ENCODE data around the gene TMEM126B.
"Not testable (repeated sequence)": the region's sequence is repeated elsewhere in the genome, so short reads cannot be mapped to it uniquely, and the experiment has no call there.

Gene TMEM126B
- total RNA-seq: 19.4 to 51.0 (median 33.1) reads per million in 18 experiments

DNA sequence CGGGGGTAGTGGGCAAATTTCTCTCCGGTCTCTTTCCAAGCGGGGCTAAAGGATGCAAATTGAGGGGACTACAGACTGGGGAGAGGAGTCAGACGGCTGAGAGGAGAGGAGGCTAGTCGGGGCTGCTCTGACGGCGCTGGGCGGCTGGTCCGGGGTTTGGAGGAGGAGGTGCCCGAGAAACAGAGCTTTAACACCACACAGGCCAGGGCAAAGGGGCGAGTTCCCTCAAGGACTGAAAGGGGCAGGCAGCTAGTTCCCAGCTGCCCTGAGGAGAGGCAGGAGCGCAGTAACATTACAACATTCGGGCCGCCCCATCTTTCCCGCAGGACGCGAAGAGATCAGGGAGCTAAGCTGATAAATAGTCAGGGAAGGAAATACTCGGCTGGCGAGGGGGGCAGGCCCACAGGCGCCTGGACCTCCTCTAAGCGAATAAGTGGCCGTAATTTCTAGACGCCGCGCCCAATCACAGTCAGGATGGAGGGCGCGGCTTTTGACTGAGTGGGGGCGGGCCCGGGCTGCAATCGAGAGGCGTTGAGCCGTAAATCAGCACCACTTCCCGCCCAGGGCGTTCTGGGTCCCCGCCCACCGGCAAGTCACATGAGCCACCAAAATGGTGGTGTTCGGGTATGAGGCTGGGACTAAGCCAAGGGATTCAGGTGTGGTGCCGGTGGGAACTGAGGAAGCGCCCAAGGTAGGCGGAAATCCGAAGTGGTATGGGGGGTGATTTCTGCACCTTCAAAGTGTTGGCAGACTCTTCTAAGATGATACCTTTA is at the start of gene TMEM126B:
Gene TMEM126B, plus strand, starts transcription at position 596 of the 773 bp plus-strand sequence. Its CDS starts 15 bp downstream, at position 611.
- DNase-seq: peak; percentile 98

DNA sequence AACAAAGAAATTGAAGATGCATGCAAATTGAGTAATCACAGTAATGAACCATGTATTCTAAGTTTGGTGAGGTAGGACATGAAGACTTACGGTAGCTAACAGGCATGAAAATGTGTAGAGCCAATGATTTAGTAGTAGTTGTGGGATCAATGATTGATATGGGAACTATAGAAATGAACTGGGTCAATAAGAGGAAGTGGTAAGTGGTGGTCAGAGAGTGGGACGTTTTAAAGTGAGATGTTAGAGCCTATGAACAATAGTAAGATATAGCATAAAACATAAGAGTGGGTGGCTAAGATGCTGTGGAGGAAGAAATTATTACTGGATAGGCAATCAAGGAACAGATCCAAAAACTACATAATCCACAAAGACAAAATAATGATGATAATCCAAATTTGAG is 46.3 kb upstream of the TMEM126B start:
- no peak for DNase-seq

DNA sequence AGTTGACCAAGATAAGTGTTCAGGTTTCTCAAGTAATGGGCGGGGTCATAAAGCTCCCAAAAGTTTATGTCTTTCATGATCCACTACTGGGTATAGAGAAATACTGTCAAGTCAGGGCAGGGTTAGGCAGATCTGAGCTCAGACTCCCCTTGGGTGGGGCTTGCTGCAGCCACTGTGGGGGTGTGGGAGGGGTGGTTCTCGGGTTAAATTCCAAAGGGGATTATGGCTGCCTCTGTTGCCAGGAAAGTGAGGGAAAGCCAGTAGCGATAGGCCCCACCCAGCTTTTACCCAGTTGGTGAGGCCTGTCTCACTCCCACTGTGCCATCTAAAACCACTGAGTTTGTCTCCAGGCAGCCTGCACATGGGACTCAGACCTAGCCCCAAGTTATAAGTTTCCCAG is 39.0 kb upstream of the TMEM126B start:
- no peak for DNase-seq

DNA sequence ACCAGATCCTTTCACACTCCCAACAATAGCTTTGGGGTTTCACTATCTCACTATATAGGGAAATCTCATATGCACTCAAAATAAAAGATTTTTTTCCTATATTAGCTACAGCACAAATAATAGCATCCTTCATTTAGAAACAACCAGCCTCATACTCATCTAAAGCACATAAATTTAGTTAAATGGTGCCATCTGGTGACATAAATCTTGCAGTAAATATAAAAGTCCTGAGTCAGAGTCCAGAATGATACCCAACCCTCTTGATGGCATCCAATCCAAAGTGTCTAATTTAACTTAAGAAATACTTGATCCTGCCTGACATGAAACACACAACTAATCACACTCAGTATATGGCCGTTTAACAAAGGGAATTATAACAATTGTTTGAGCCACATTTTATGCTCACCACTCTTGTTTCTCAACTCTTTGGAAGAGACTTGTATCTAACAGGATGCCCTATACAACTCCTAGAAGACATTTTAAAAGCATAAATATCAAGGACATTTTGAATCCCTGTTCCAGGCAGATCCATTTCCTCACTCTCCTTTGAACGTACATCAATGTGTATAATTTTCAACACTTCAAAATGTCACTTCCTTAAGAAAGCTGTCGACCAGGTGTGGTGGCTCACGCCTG is 37.4 kb upstream of the TMEM126B start:
- DNase-seq: peak; percentile 1 to 31

DNA sequence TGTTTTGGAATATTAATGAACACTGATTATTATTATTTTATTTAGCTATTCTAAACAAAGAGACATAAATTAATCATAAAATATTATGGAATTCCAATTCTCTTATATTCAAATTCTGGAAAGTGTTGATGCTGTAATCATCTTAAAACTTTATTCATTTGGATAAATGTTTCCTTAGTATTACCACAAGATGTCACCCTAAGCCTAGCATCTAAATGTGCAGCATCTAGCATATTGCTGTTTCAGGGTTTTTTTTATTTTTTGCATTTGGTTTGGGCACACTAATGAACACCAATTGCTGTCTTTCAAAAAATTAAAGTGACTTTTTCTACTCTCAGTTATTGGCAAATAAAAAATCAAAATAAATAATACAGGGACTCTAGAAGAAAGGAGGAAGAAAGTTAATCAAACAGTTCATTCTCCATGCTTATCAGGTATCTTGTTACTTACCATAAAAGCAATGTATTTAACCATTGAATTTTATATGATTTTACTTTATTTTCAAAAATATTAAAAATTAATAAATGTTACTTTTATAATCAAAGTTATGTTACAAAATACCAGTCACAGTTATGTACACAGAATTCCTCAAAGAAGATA is 33.0 kb upstream of the TMEM126B start:
- peak; percentile 24 to 55 for DNase-seq

DNA sequence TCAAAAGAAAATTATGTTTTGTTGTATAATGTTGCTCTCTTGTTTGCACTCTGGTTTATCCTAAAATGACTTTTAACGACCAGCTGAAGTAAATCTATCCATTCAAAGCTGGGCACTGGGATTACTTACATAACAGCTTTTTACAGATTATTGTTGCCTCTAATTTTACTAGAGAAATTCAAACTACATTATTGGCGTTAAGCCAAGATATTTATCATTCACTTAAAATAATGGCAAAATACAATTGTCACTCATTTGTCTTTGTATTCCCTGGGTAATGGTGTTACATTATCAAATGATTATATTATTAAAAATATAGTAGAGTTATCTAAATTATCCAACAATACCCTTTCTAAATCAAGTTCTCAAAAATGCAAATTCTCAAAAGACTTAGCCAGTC is 31.5 kb upstream of the TMEM126B start:
- DNase-seq: no peak

DNA sequence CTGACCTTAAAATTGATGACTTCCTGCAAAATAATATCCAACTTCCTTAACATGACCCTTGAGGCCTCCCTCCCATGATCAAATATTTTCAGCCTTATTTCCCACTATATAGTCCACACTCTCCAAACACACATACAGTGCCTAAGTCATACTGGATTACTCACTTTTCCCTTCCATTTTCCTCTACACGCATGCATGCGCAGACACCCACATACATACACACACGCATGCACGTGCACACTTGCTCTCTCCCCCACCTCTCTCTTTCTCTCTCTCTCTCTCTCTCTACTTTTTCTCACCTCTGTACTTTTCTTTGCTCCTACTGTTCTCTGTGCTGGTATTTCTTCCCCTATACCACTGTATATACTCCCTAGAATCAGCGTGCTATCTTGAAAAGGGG is 29.3 kb upstream of the TMEM126B start:
- no peak for DNase-seq

DNA sequence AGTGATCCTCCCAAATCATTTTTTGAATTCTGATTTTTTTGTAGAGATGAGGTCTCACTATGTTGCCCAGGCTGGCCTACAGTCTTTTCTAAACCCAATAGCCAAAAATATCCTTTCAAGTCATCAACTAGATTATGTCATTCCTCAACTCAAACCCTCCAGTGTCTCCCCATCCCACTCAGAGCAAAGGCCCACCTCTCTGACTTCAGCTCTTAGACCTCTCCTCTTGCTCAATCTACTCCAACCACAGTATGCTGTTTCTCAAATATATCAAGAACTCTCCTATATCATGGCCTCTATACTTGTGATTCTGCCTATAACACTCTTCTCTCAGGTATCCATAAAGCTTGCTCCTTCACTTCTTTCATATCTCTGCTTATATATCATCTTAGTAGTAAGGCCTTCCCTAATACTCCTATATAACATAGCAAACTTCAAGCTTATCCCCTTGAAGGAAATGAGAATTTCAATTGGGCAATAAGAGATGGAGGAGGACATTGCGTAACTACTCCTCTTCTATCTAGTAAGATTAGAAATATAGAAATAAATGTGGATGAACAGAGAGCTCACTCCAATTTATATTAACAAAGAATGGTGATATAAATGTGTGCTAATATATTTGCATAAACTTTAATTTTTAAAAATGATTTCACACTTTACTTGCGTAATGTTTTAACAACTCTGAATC is 25.7 kb upstream of the TMEM126B start:
- DNase-seq: peak; percentile 62 to 64

DNA sequence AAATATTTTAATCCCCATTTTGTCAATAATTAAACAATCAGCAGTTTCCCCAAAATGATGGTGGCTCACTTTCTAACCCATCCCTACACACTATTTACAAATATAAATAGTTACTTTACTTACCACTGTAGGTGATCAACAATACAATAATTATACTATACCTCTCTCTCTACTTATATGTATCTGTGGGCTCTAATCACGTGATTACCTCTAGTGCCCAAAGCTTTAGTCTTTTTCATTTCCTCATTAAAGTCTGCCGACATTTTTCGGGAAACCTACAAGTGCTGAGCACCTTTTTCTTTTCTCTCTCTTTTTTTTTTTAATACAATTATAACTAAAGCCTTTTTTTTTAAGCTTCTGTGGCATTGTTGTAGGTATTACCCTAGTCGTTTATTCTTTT is 25.2 kb upstream of the TMEM126B start:
- no peak for DNase-seq

DNA sequence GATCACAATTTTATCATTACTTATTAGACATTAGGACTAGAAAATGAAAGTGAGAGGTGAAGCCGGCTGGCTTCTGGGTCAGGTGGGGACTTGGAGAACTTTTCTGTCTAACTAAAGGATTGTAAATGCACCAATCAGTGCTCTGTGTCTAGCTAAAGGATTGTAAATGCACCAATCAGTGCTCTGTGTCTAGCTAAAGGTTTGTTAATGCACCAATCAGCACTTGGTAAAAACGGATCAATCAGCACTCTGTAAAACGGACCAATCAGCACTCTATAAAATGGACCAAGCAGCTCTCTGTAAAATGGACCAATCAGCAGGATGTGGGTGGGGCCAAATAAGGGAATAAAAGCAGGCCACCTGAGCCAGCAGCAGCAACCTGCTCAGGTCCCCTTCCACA is 22.2 kb upstream of the TMEM126B start:
- not testable (repeated sequence) for DNase-seq

DNA sequence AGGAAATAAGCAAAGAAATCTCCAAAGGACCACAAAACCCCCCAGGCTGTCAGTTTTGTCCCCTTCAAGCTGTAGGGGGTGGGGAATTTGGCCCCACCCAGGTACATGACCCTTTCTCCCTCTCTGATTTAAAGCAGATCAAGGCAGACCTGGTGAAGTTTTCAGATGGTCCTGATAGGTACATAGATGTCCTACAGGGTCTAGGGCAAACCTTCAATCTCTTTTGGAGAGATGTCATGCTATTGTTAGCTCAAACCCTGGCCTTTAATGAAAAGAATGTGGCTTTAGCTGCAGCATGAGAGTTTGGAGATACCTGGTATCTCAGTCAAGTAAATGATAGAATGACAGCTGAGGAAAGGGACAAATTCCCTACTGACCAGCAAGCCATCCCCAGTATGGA is 19.8 kb upstream of the TMEM126B start:
- not testable (repeated sequence) for DNase-seq

DNA sequence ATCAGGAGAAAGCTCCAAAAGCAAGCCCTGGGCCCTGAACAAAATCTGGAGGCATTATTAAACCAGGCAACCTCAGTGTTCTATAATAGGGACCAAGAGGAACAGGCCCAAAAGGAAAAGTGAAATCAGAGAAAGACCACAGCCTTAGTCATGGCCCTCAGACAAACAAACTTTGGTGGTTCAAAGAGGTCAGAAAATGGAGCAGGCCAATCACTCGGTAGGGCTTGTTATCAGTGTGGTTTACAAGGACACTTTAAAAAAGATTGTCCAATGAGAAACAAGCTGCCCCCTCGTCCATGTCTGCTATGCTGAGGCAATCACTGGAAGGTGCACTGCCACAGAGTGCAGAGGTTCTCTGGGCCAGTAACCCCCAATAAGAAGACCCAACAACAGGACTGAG is 19.1 kb upstream of the TMEM126B start:
- not testable (repeated sequence) for DNase-seq

DNA sequence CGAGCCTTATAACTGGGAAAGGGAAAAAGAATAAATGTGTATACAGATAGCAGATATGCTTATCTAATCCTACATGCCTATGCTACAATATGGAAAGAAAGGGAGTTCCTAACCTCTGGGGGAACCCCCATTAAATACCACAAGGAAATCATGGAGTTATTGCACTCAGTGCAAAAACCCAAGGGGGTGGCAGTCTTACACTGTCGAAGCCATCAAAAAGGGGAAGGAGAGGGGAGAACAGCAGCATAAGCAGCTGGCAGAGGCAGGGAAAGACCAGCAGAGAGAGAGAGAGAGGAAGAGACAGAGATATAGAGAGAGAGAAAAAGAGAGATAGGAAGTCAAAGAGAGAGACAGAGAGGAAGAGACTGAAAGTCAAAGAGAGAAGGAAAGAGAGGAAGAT is 16.8 kb upstream of the TMEM126B start:
- DNase-seq: peak; percentile 20 to 21

DNA sequence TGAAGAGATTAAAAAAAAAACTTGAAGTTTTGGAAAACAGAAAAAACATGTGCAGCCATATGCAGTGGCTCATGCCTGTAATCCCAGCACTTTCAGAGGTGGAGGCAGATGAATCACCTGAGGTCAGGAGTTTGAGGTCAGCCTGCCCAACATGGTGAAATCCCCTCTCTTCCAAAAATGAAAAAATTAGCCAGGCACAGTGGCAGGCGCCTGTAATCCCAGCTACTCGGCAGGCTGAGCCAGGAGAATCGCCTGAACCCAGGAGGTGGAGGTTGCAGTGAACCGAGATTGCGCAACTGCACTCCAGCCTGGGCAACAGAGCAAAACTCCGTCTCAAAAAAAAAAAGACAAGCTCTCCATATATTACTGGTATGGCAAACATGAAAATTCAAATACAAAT is 8.9 kb upstream of the TMEM126B start:
- no peak for DNase-seq

DNA sequence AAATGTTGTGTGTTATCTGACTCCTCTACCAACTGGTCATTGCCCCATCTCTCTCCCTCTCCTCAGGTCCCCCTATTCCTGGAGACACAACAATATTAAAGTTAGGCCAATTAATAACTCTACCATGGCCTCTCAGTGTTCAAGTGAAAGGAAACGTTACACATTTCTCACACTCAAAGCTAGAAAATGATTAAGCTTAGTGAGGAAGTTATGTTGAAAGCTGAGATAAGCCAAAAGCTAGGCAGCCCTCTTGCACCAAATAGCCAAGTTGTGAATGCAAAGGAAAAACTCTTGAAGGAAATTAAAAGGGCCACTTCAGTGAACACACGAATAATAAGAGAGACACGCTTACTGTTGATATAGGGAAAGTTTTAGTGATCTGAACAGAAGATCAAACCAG is 8.1 kb upstream of the TMEM126B start:
- DNase-seq: no peak

DNA sequence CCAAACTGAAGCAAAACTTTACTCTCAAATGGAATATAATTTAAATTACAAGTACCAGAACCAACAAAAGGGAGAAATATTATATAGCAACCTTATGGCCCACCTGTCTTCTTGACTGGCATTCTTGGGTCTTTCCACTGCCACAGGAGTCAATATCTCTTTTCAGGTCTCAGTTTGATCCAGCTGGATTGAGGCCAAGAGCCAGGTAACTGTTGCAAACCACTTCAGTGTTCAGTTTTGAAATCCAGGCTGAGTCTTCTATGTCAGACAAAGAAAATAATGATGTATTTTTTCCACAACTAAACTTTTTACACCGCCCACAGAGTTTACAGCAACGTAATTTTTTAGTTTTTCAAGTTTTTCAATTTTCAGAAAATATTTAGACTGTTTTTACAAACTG is 1.9 kb upstream of the TMEM126B start:
- DNase-seq: no peak

DNA sequence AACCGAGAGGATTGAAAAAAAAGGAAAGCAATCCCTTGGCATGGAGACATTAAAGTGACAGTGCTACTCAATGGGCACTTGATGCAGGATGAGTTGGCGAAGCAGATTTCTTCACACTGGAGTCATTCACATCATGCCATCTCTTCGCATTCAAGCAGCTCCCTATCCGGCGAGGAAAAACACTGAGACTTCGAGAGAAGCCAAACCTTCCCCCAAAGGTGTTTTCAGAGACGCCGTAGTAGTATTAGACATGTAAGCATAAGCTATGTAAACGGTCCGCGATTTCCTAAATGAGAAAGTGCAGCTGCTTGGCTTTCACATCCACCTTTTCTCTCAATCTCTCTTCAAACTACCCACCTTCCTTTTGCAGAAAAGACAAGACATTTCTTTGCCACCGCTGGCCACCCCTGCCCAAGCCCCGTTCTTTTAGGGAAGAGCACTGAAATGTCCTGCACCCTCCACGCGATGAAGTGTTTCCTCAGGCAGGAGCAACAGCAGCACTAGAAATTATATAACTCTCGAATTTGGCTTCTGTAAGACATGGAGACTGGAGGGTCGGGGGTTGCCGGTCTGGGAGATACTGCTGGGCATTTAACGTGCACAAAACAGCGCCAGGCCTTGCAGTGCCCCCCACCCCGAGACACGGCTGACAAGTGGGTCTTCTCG is 928 bp upstream of the TMEM126B start, which contains the start of gene DLG2:
Gene DLG2, minus strand, starts transcription at position 13 of the 666 bp plus-strand sequence.
- peak in 1 of 2 donors; percentile 16 for DNase-seq

DNA sequence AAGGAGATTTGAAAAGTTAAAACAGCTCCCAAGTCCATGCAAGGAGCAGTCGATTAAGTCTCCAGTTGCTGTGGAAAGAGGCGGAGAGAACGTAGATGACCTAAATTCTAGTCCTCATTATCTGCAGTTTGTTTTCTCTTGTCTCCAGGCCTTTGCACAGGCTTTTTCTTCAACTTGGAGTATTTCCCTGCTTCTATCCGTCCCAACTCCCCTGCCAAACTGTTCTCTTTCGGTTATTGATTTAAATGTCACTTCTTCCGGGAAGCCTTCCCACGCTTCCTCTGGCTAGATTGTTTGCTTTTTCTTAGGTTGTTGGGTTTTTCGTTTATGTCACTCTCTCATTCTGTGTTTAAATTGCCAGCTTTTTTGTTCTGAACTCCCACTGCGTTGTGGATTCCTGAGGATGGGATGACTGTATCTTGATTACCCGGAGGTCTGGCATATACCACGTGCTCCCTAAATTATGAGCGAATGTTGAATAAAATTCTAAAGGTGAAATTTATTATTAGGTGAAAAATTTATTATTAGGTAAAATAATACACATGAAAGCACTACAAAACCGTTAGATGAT is 463 bp downstream of the TMEM126B start:
- peak; percentile 9 to 18 for DNase-seq

DNA sequence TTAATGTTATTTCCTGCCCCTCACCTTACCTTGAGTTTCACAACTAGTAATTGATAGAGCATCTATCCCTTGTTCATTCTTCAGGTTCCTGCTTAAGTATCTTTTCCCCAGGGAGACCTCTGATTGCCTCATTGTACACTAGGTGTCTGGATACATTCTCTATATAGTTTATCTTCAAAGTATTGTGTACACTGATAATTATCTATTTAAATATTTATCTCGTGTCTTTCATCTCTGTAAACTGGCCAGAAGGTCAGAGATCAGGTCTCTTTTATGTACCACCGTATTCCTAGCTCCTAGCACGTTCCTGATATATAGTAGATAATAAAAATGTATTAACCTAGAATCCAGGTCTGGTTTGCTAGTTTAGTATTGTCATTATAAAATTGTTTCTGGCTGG is 6.4 kb downstream of the TMEM126B start:
- DNase-seq: no peak

DNA sequence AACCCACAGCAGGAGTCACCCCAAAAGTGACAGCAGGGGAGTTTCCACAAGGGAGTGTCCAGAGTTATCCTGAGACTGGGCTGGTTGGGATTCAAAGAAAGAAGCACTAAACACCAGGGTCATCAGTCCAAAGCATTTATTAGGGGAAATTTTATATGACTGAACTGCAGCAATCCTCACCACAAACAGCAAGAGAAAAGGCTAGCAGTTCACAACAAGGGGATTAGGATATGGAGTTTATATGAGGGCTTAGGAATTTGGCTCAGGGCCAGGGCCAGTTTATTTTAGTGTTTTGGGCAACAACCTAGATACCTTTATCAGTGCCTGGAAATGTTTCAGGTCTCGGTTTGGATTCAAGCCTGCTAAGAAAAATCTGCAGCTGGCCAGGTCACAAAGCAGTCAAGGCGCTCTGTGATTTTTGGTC is 14.8 kb downstream of the TMEM126B start:
- no peak for DNase-seq

DNA sequence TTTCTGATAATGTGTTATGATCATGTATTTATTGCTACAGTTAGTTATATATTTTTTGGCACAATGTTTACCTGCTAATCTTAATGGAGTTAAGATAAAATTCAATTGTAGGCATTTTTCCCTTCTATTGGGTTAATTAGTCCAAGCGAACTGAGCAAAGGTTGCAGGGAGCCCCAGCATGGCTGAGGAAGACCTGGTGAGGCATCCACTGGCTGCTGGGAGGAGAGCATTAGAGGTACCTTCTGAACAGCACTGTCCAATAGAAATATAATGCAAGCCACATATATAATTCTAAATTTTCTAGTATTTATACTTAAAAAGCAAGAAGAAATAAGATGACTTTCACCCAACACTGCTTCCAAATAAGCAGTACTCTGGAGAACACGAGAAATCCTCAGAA is 18.7 kb downstream of the TMEM126B start:
- DNase-seq: no peak
